Measurements from ENCODE around the gene GNRHR.

DNA sequence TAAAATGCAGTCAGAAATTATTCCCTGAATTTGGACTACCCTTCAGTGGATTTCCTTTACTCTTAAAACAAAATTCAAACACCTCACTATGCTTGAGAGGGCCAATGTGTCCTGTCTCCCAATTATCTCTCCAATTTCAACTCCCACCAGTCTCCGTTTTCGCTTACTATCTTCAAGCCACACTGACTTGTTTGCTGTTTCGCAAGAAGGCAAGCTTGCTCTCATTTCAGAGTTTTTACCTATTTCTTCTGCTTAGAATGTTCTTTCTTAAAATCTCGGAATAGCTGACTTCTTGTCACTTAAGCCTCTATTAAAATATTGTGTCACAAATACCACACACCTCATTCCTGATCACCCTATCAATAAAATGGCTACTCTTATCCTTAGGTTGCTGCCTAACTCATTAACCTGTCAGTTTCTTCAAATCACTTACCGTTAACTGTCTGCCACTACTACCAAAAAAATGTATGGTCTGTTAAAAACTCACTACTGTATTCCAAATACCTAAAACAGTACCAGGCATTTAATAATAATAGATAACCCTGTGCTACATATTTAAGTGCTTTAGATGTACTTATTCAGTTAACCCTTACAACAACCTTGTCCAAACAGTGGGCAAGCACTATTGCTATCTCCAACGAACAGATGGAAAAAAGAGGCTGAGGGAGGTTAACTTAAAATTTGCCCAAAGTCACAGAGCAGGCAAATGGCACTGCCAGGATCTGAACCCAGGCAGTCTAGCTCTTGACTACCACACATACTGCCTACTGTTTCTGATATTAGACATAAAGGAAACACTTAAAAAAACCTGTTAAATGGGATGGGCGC, 56.1 kb downstream of the GNRHR start:
- TF ChIP-seq, protein P1, sequence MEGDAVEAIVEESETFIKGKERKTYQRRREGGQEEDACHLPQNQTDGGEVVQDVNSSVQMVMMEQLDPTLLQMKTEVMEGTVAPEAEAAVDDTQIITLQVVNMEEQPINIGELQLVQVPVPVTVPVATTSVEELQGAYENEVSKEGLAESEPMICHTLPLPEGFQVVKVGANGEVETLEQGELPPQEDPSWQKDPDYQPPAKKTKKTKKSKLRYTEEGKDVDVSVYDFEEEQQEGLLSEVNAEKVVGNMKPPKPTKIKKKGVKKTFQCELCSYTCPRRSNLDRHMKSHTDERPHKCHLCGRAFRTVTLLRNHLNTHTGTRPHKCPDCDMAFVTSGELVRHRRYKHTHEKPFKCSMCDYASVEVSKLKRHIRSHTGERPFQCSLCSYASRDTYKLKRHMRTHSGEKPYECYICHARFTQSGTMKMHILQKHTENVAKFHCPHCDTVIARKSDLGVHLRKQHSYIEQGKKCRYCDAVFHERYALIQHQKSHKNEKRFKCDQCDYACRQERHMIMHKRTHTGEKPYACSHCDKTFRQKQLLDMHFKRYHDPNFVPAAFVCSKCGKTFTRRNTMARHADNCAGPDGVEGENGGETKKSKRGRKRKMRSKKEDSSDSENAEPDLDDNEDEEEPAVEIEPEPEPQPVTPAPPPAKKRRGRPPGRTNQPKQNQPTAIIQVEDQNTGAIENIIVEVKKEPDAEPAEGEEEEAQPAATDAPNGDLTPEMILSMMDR (optimal IDR thresholded peaks at IDR 0.05 in 1 of 3, IDR thresholded peaks at IDR 0.05 in 1 of 3, conservative IDR thresholded peaks at IDR 0.05 in 1 of 3; ENCODE audit: extremely low read depth in 1 of 3, insufficient read depth in 2 of 3, low read length in 3 of 3) = no peak
- TF ChIP-seq EZH2 (IDR thresholded peaks at IDR 0.05; ENCODE audit: low read length) = no peak
